ENCODE data around the gene DCST1.

DCST1 gene

DNA sequence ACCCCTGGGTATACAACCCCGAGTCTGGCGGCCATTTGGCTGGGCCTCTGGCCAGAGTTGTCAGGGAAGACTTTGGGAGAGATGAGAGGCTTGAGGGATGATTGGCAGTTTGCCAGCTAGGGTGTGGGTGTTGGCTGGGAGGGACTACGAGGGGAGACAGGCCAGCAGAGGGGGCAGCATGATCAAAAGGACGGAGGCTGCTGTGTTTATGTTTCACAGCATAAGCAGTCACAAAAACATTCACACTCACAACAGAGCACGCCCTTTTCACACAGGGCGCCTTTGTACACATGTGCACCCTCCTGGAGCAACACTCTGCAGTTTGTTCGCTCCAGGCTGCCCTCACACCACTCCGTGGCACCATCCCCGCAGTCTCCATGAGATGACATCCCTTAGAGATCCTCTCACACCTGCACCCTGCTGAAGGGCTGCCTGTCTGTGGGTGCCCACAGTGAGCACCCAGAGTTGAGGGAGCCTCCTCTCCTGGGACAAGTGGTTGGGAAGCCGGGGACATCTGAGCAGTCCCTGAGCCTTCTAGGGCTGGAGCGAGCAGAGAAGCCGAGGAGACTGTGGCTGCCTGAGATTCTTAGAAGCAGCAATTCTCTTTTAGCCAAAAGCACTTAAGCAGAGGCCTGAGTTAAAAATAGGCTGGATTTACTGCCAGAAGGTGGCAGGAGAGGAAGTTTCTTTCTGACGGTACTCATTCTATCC lies 60.4 kb downstream of the DCST1 start:
- DNase-seq (ENCODE audit: extremely low spot score) = no peak
- TF ChIP-seq SP1 (IDR thresholded peaks at IDR 0.05) (no peak), L3MBTL2 (conservative IDR thresholded peaks at IDR 0.05) (no peak), BHLHE40 (IDR thresholded peaks at IDR 0.05; ENCODE audit: borderline replicate concordance) (no peak), NFRKB (IDR thresholded peaks at IDR 0.05) (no peak), TARDBP (IDR thresholded peaks at IDR 0.05) (no peak), ZNF384 (IDR thresholded peaks at IDR 0.05) (no peak), ELF4 (IDR thresholded peaks at IDR 0.05) (no peak), FOXK2 (IDR thresholded peaks at IDR 0.05) (no peak), HDGF (IDR thresholded peaks at IDR 0.05; ENCODE audit: borderline replicate concordance) (no peak), LEF1 (IDR thresholded peaks at IDR 0.05; ENCODE audit: borderline replicate concordance) (no peak), ARNT (IDR thresholded peaks at IDR 0.05) (no peak), FOXA1 (IDR thresholded peaks at IDR 0.05) (no peak), SUZ12 (IDR thresholded peaks at IDR 0.05) (no peak), FOXM1 (IDR thresholded peaks at IDR 0.05; ENCODE audit: borderline replicate concordance) (no peak), CTBP1 (IDR thresholded peaks at IDR 0.05; ENCODE audit: borderline replicate concordance) (no peak)
- TF ChIP-seq, protein P1, sequence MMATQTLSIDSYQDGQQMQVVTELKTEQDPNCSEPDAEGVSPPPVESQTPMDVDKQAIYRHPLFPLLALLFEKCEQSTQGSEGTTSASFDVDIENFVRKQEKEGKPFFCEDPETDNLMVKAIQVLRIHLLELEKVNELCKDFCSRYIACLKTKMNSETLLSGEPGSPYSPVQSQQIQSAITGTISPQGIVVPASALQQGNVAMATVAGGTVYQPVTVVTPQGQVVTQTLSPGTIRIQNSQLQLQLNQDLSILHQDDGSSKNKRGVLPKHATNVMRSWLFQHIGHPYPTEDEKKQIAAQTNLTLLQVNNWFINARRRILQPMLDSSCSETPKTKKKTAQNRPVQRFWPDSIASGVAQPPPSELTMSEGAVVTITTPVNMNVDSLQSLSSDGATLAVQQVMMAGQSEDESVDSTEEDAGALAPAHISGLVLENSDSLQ (IDR thresholded peaks at IDR 0.05) = no peak; the same call in 1 of the 2 replicates
- POLR2A ChIA-PET = interaction anchor here (1.0 to 1.8 kb wide), 3 partner anchors 74 to 123 kb away, joined by 3 to 6 read pairs (median 3); partner anchors contain the start of genes KRTCAP2 and SHC1
- CTCF ChIA-PET = interaction anchor here (1.0 to 4.4 kb wide), 2 partner anchors 73 to 79 kb away, joined by 8 to 29 read pairs (median 18); partner anchors contain the start of gene KRTCAP2

DNA sequence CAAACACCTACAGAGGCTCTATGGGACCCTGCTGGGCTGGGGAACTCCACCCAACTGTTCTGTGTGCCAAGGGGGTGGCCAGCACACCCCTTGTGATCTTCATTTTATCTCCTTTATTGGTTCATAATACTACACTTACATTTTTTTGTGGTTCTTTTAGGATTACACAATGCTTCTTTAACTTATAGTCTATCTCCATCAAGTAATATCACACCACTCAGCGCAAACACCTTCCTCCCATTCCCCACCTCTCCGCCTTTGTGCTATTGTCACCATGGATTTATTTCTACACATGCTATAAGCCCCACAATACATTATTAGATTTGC lies 61.0 kb downstream of the DCST1 start:
- POLR2A ChIA-PET = interaction anchor here (0.9 to 1.8 kb wide), 4 partner anchors 41 to 124 kb away, joined by 3 to 6 read pairs (median 3); partner anchors contain the start of genes KRTCAP2, SHC1 and SLC50A1
- no peak for DNase-seq (ENCODE audit: extremely low spot score)
- CTCF ChIA-PET = interaction anchor here (0.5 to 4.4 kb wide), 4 partner anchors 34 to 173 kb away, joined by 4 to 29 read pairs (median 11); partner anchors contain the start of gene KRTCAP2
- TF ChIP-seq ZNF384 (IDR thresholded peaks at IDR 0.05) (no peak), L3MBTL2 (conservative IDR thresholded peaks at IDR 0.05) (no peak), ELF4 (IDR thresholded peaks at IDR 0.05) (no peak), HDGF (IDR thresholded peaks at IDR 0.05; ENCODE audit: borderline replicate concordance) (no peak), FOXM1 (IDR thresholded peaks at IDR 0.05; ENCODE audit: borderline replicate concordance) (no peak), TARDBP (IDR thresholded peaks at IDR 0.05) (no peak), LEF1 (IDR thresholded peaks at IDR 0.05; ENCODE audit: borderline replicate concordance) (no peak), FOXA1 (IDR thresholded peaks at IDR 0.05) (no peak), BHLHE40 (IDR thresholded peaks at IDR 0.05; ENCODE audit: borderline replicate concordance) (no peak), ARNT (IDR thresholded peaks at IDR 0.05) (no peak), FOXK2 (IDR thresholded peaks at IDR 0.05) (no peak), SUZ12 (IDR thresholded peaks at IDR 0.05) (no peak), CTBP1 (IDR thresholded peaks at IDR 0.05; ENCODE audit: borderline replicate concordance) (no peak), SP1 (IDR thresholded peaks at IDR 0.05) (no peak), NFRKB (IDR thresholded peaks at IDR 0.05) (no peak)
- TF ChIP-seq, protein P1 (IDR thresholded peaks at IDR 0.05) = no peak

DNA sequence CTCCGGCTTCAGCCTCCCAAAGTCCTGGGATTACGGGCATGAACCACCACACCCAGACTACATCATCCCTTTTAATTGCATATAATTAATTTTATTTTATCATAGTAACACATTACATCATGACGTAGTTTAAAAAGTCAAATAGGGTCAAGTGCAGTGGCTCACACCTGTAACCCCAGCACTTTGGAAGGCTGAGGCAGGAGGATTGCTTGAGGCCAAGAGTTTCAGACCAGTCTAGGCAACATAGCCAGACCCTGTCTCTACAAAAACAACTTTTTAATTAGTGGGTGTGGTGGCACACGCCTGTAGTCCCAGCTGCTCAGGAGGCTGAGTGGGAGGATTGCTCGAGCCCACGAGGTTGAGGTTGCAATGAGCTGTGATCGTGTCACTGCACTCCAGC lies 65.7 kb downstream of the DCST1 start:
- ChIA-PET CTCF (interaction anchor here (1.4 to 2.0 kb wide), 2 partner anchors 8 to 14 kb away, joined by 6 to 12 read pairs; no protein-coding TSS in a partner anchor), POLR2A (interaction anchor here (1.4 to 1.8 kb wide), 2 partner anchors 74 to 95 kb away, joined by 4 to 5 read pairs; partner anchors contain the start of gene KRTCAP2)
- DNase-seq (ENCODE audit: extremely low spot score) = no peak
- TF ChIP-seq SP1 (IDR thresholded peaks at IDR 0.05) (no peak), HDGF (IDR thresholded peaks at IDR 0.05; ENCODE audit: borderline replicate concordance) (no peak), ZNF384 (IDR thresholded peaks at IDR 0.05) (no peak), ELF4 (IDR thresholded peaks at IDR 0.05) (no peak), CTBP1 (IDR thresholded peaks at IDR 0.05; ENCODE audit: borderline replicate concordance) (no peak)
- TF ChIP-seq, protein P1 (IDR thresholded peaks at IDR 0.05) = no peak

Data from HEK293T (cell line).